Measurements from ENCODE around the gene KLHL18. TPM values are rescaled to one million over a fixed set of nuclear protein-coding genes. Genes with fewer than 3 reads are reported as not detected.

The KLHL18 gene
- total RNA-seq, 2 experiments from 2014 or later: 13.1 to 28.6 TPM

GRCh38 chr3:47260605-47261004 lies 22.1 kb upstream of the KLHL18 start:
- Histone ChIP-seq H3K4me3 (ENCODE audit: low read depth, low read length, poor library complexity, severe bottlenecking) (no peak overlapping the region), H3K79me2 (ENCODE audit: insufficient read depth, low read depth, low read length) (no peaks in the 10 kb centered on the region), H3K4me2 (ENCODE audit: low read length) (no peak overlapping the region), H4K20me1 (ENCODE audit: insufficient read depth, low read length) (no peaks in the 10 kb centered on the region), H3K36me3 (ENCODE audit: insufficient read depth, low read length) (no peaks in the 10 kb centered on the region), H2AFZ (ENCODE audit: low read length) (no peak overlapping the region), H3K9me3 (ENCODE audit: low read length) (no peaks in the 10 kb centered on the region), H3K27ac (ENCODE audit: low read depth, low read length, poor library complexity, severe bottlenecking) (no peak overlapping the region), H3K4me1 (ENCODE audit: insufficient read depth, low read length, poor library complexity, severe bottlenecking) (no peaks in the 10 kb centered on the region), H3K9me2 (ENCODE audit: insufficient read depth, low read length) (no peaks in the 10 kb centered on the region)
- CTCF ChIA-PET (ENCODE audit: unreplicated experiment): no interaction called here
- no TSS peak for BruUV-seq (replicated peaks)
- TF ChIP-seq EZH2phosphoT487 (IDR thresholded peaks at IDR 0.05; ENCODE audit: borderline replicate concordance, low read depth, low read length): no peak
- TF ChIP-seq, protein P1, sequence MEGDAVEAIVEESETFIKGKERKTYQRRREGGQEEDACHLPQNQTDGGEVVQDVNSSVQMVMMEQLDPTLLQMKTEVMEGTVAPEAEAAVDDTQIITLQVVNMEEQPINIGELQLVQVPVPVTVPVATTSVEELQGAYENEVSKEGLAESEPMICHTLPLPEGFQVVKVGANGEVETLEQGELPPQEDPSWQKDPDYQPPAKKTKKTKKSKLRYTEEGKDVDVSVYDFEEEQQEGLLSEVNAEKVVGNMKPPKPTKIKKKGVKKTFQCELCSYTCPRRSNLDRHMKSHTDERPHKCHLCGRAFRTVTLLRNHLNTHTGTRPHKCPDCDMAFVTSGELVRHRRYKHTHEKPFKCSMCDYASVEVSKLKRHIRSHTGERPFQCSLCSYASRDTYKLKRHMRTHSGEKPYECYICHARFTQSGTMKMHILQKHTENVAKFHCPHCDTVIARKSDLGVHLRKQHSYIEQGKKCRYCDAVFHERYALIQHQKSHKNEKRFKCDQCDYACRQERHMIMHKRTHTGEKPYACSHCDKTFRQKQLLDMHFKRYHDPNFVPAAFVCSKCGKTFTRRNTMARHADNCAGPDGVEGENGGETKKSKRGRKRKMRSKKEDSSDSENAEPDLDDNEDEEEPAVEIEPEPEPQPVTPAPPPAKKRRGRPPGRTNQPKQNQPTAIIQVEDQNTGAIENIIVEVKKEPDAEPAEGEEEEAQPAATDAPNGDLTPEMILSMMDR (conservative IDR thresholded peaks at IDR 0.05; ENCODE audit: low read length): no peak
- POLR2A ChIA-PET: no interaction called here
- intact Hi-C loops (cut with micrococcal nuclease; ENCODE audit: unreplicated experiment): no loop called here
- no peak for DNase-seq (ENCODE audit: low spot score)

GRCh38 chr3:47261301-47261700 lies 21.4 kb upstream of the KLHL18 start:
- CTCF ChIA-PET (ENCODE audit: unreplicated experiment): no interaction called here
- POLR2A ChIA-PET: interaction anchor here (0.5 kb wide), 1 partner anchor 49 kb away, joined by 4 read pairs; no protein-coding TSS in a partner anchor
- Histone ChIP-seq H3K4me2 (ENCODE audit: low read length) (no peak overlapping the region), H3K4me1 (ENCODE audit: insufficient read depth, low read length, poor library complexity, severe bottlenecking) (peaks cover under 1% of the 10 kb centered on the region), H3K9me3 (ENCODE audit: low read length) (no peaks in the 10 kb centered on the region), H3K4me3 (ENCODE audit: low read depth, low read length, poor library complexity, severe bottlenecking) (no peak overlapping the region), H3K27ac (ENCODE audit: low read depth, low read length, poor library complexity, severe bottlenecking) (no peak overlapping the region), H3K36me3 (ENCODE audit: insufficient read depth, low read length) (no peaks in the 10 kb centered on the region), H3K79me2 (ENCODE audit: insufficient read depth, low read depth, low read length) (no peaks in the 10 kb centered on the region), H2AFZ (ENCODE audit: low read length) (no peak overlapping the region), H3K9me2 (ENCODE audit: insufficient read depth, low read length) (no peaks in the 10 kb centered on the region), H4K20me1 (ENCODE audit: insufficient read depth, low read length) (no peaks in the 10 kb centered on the region)
- DNase-seq (ENCODE audit: low spot score): no peak
- BruUV-seq (replicated peaks): no TSS peak
- intact Hi-C loops (cut with micrococcal nuclease; ENCODE audit: unreplicated experiment): no loop called here
- TF ChIP-seq, protein P1 (conservative IDR thresholded peaks at IDR 0.05; ENCODE audit: low read length): no peak
- no peak for TF ChIP-seq EZH2phosphoT487 (IDR thresholded peaks at IDR 0.05; ENCODE audit: borderline replicate concordance, low read depth, low read length)

DNA sequence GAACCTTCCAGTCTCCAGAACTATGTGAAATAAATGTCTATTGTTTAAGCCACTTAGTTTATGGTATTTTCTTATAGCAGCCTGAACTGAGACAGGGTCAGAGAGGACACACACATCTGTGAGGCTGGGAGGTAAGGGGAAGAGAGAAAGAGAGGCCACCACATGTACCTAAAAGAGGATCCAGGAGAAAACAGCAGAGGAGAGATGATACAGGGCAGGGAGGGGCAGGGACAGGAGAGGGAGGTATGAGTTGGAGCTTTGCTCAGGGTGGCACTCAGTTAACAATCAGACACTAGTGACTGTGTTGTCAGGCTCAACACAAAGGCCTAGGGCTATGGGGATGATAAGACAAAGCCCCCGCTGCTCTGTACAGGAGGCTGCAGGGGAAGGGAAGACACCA lies 17.7 kb upstream of the KLHL18 start:
- no peaks in the 10 kb centered on the region for H3K79me2 ChIP-seq (ENCODE audit: insufficient read depth, low read depth, low read length)
- TF ChIP-seq EZH2phosphoT487 (IDR thresholded peaks at IDR 0.05; ENCODE audit: borderline replicate concordance, low read depth, low read length): no peak
- CTCF ChIA-PET (ENCODE audit: unreplicated experiment): no interaction called here
- intact Hi-C loops (cut with micrococcal nuclease; ENCODE audit: unreplicated experiment): loop anchor here (5.0 kb wide), 1 partner anchor 57 kb away; no protein-coding TSS in a partner anchor
- no TSS peak for BruUV-seq (replicated peaks)
- H3K4me3 ChIP-seq (ENCODE audit: low read depth, low read length, poor library complexity, severe bottlenecking): no peak overlapping the region
- H3K4me2 ChIP-seq (ENCODE audit: low read length): no peak overlapping the region
- H3K9me3 ChIP-seq (ENCODE audit: low read length): no peaks in the 10 kb centered on the region
- no peak for DNase-seq (ENCODE audit: low spot score)
- H3K9me2 ChIP-seq (ENCODE audit: insufficient read depth, low read length): no peaks in the 10 kb centered on the region
- peaks cover 12% of the 10 kb centered on the region for H3K4me1 ChIP-seq (ENCODE audit: insufficient read depth, low read length, poor library complexity, severe bottlenecking)
- H3K36me3 ChIP-seq (ENCODE audit: insufficient read depth, low read length): no peaks in the 10 kb centered on the region
- H2AFZ ChIP-seq (ENCODE audit: low read length): no peak overlapping the region
- no peaks in the 10 kb centered on the region for H4K20me1 ChIP-seq (ENCODE audit: insufficient read depth, low read length)
- H3K27ac ChIP-seq (ENCODE audit: low read depth, low read length, poor library complexity, severe bottlenecking): no peak overlapping the region
- POLR2A ChIA-PET: no interaction called here

Data from OCI-LY7 (cell line).